Uterus (tissue), 4 donors: Measurements from ENCODE around the gene TM9SF2. TPM values are rescaled to one million over a fixed set of nuclear protein-coding genes. Genes with fewer than 3 reads are reported as not detected.

Experiments
- DNase-seq, 2 donors: peaks; one replicate each; pipeline ENCODE4 v3.0.0-alpha.2; 2019 to 2020
- H3K27ac ChIP-seq, 2 donors: fragments of 200-600 bp; sonication (generic); 1 replicate in 1 of 2; 2 replicates in 1 of 2; pipeline ENCODE4 v1.5.1; 2016 to 2018
- H3K27me3 ChIP-seq, 2 donors: fragments of 200-600 bp; sonication (generic); one replicate each; pipeline ENCODE4 v1.5.1; 2018 to 2019; ENCODE audit warnings: control low read depth in 1 of 2
- H3K36me3 ChIP-seq, 2 donors: fragments of 200-600 bp; sonication (generic); one replicate each; pipeline ENCODE4 v1.5.1; 2019; ENCODE audit warnings: control low read depth in 1 of 2
- H3K4me1 ChIP-seq, 2 donors: fragments of 200-600 bp; sonication (generic); one replicate each; pipeline ENCODE4 v1.5.1; 2018 to 2019; ENCODE audit warnings: control low read depth in 1 of 2
- H3K4me3 ChIP-seq, 2 donors: fragments of 200-600 bp; sonication (generic); 1 replicate in 1 of 2; 2 replicates in 1 of 2; pipeline ENCODE4 v1.5.1; 2018 to 2019; ENCODE audit warnings: mild to moderate bottlenecking in 1 of 2
- H3K9me3 ChIP-seq, 2 donors: fragments of 200-600 bp; sonication (generic); one replicate each; pipeline ENCODE4 v1.5.1; 2019; ENCODE audit warnings: control low read depth in 1 of 2
- CTCF ChIP-seq, 4 experiments: fragments of 200-600 bp in 2 of 4; fragments of 450-650 bp in 2 of 4; sonication (generic) in 2 of 4; IDR thresholded peaks; one replicate each; pipeline ENCODE4 v1.5.1; 2016 to 2019; ENCODE audit warnings: antibody characterized with exemption in 4 of 4, mild to moderate bottlenecking in 2 of 4, moderate library complexity in 1 of 4
- POLR2A ChIP-seq, 2 donors: fragments of 450-650 bp; IDR thresholded peaks; one replicate each; pipeline ENCODE4 v1.6.1; 2016; ENCODE audit warnings: antibody characterized with exemption in 2 of 2, mild to moderate bottlenecking in 1 of 2, moderate library complexity in 1 of 2
- intact Hi-C: fragments of 100-400 bp; cut with DNase I; formaldehyde crosslinking; loops from one replicate; pipeline ENCODE4 v1.15.1; 2023; ENCODE audit warnings: low total_unique reads
- total RNA-seq, 4 donors: library from RNA; depleted of rRNA in 3 of 4; stranded (reverse); fragments of >200 nt in 3 of 4; gene quantifications; one replicate each; pipeline versions ENCODE4 v1.1.0 to v1.2.4, GENCODE V29; 2014 to 2023
- donor health status: DM: yes; HTN: yes; CAD: no.

Gene TM9SF2
- total RNA-seq, 4 donors from 2014 or later = 70.9 to 219 (median 99.9) TPM

- no peak for TF ChIP-seq CTCF (IDR thresholded peaks at IDR 0.05)
- no peak for TF ChIP-seq POLR2A (IDR thresholded peaks at IDR 0.05)
- no peaks in the 10 kb centered on the region for H3K9me3 ChIP-seq
- no peaks in the 10 kb centered on the region for H3K27me3 ChIP-seq
- no peak overlapping the region for H3K4me3 ChIP-seq
- H3K4me1 ChIP-seq = no peaks in the 10 kb centered on the region
- intact Hi-C loops = no loop called here
- DNase-seq = no peak
- no peak overlapping the region for H3K27ac ChIP-seq
- H3K36me3 ChIP-seq = no peaks in the 10 kb centered on the region
These were observed 71.6 kb downstream of the TM9SF2 start for GRCh38 chr13:99572921-99573320.

GRCh38 chr13:99575376-99576120, 74.3 kb downstream of the TM9SF2 start:
- intact Hi-C loops = no loop called here
- H3K27ac ChIP-seq = no peak overlapping the region
- no peaks in the 10 kb centered on the region for H3K27me3 ChIP-seq
- H3K9me3 ChIP-seq = no peaks in the 10 kb centered on the region
- no peak overlapping the region for H3K4me3 ChIP-seq
- no peak for TF ChIP-seq POLR2A (IDR thresholded peaks at IDR 0.05)
- TF ChIP-seq CTCF (IDR thresholded peaks at IDR 0.05) = no peak
- no peak for DNase-seq
- H3K36me3 ChIP-seq = no peaks in the 10 kb centered on the region
- no peaks in the 10 kb centered on the region for H3K4me1 ChIP-seq

GRCh38 chr13:99577934-99578917, 77.0 kb downstream of the TM9SF2 start:
- Histone ChIP-seq H3K9me3 (no peaks in the 10 kb centered on the region), H3K36me3 (no peaks in the 10 kb centered on the region), H3K4me3 (no peak overlapping the region), H3K27me3 (no peaks in the 10 kb centered on the region), H3K27ac (no peak overlapping the region), H3K4me1 (no peaks in the 10 kb centered on the region)
- TF ChIP-seq POLR2A (IDR thresholded peaks at IDR 0.05) (no peak), CTCF (IDR thresholded peaks at IDR 0.05) (peak in 1 of 4 experiments; percentile 9)
- intact Hi-C loops = no loop called here
- no peak for DNase-seq

- TF ChIP-seq CTCF (IDR thresholded peaks at IDR 0.05) (no peak), POLR2A (IDR thresholded peaks at IDR 0.05) (no peak)
- H3K27me3 ChIP-seq = no peaks in the 10 kb centered on the region
- no peak for DNase-seq
- intact Hi-C loops = no loop called here
- H3K27ac ChIP-seq = no peak overlapping the region
- no peaks in the 10 kb centered on the region for H3K9me3 ChIP-seq
- H3K4me3 ChIP-seq = no peak overlapping the region
- H3K36me3 ChIP-seq = no peaks in the 10 kb centered on the region
- no peaks in the 10 kb centered on the region for H3K4me1 ChIP-seq
These were observed 79.4 kb downstream of the TM9SF2 start for GRCh38 chr13:99580500-99581268.
